PC-3 (cell line): ENCODE measurements around the gene NTN1. TPM values are rescaled to one million over a fixed set of nuclear protein-coding genes. Genes with fewer than 3 reads are reported as not detected.

Experiments
- total RNA-seq: library from RNA; depleted of rRNA; stranded (reverse); fragments of >200 nt; gene quantifications from 2 replicates; pipeline ENCODE4 v1.2.3, GENCODE V29; 2014; rRNA removed

NTN1 gene
- total RNA-seq, 1 experiment from 2014 or later: 0.22 TPM

Other genes starting within 250 kb of the NTN1 start
- 0.07 TPM in 1 of 2 replicates, not detected in the other for gene MFSD6L, start 222.1 kb upstream of the NTN1 start, total RNA-seq
- gene PIK3R6, start 153.8 kb upstream of the NTN1 start, total RNA-seq: not detected in 2 replicates
- not detected in 2 replicates for gene PIK3R5, start 55.8 kb upstream of the NTN1 start, total RNA-seq